ENCODE measurements around the gene MCM9.

Gene MCM9

DNA sequence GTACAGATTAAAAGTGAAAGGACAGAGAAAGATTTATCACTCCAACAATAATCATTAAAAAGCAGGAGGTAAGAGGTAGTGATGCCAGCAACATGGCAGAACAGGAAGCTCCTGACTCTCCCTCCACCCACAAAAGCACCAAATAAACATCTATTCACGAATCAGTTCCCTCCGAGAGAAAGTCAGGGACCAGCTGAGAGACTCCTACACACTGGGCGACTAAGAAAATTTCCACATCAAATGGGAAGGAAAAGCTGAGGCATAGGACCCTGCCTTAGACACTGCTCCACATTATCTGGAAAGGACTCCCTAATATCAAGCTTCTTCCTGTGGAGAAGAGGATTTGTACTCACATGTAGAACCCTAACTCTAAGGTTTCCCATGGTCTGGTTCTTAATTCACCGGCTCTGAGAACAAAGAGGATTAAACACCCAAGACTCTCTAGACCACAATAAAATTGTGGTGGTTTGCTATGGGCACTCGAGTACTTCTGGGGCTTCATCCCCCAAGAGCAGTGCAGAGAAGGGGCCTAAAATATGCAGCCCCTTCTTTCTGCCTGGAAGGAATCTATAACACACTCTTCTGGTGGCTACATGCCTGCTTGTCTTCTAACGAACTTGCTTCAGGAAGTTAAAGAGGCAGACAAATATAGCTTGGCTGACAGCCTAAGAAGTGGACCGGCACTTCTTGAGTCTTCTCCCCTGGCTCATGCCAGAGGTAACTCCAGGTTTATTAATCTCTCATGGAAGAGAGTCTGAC lies 70.4 kb downstream of the MCM9 start:
- DNase-seq (ENCODE audit: low read depth in 2 of 2), result no peak

DNA sequence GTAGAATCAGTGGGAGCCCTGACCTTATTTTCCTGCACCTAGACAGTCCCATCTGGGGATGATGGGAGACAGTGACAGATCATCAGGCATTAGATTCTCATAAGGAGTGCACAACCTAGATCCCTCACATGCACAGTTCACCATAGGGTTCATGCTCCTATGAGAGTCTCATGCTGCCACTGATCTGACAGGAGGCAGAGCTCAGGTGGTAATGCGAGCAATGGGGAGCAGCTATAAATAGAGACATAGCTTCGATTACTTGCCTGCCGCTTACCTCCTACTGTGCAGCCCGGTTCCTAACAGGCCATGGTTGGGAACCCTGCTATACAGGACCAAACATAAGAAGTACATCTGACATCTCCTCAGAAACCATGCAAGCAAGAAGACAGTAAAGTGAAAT lies 72.5 kb downstream of the MCM9 start:
- no peak for DNase-seq (ENCODE audit: low read depth in 2 of 2)

GRCh38 chr6:118860880-118861279 lies 74.1 kb downstream of the MCM9 start:
- DNase-seq (ENCODE audit: low read depth in 2 of 2), result no peak

- no peak for DNase-seq (ENCODE audit: low read depth in 2 of 2)
These were observed 74.6 kb downstream of the MCM9 start for GRCh38 chr6:118860363-118860762.

DNA sequence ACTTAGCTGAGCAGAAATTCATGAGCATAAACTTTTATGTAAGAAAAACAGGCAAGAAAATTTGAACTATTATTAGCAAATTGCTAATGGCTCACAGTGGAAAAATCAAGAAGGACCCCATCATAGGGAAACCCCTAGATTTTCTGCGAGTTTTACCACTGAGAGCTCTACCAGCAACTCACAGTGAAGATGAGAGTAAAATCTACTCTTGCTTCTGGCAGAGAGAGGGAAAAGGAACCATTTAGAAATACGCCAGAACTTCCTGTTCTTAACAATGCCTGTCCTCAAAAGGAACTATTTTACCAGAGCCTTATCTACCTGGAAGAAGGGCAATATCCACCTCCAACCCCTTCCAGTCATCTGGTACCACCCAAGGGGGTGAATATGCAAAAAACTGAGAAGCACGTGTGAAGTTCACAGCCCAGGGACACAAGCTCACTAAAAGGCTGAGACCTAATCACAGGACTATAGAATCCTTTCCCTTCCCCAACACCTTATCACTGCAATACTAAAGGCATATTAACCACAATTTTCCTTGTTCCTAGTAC lies 75.4 kb downstream of the MCM9 start:
- DNase-seq (ENCODE audit: low read depth in 2 of 2), result no peak

GRCh38 chr6:118856301-118856700 lies 78.7 kb downstream of the MCM9 start:
- DNase-seq (ENCODE audit: low read depth in 2 of 2), result no peak

- no peak for DNase-seq (ENCODE audit: low read depth in 2 of 2)
These were observed 81.6 kb downstream of the MCM9 start for GRCh38 chr6:118853408-118853807.

DNA sequence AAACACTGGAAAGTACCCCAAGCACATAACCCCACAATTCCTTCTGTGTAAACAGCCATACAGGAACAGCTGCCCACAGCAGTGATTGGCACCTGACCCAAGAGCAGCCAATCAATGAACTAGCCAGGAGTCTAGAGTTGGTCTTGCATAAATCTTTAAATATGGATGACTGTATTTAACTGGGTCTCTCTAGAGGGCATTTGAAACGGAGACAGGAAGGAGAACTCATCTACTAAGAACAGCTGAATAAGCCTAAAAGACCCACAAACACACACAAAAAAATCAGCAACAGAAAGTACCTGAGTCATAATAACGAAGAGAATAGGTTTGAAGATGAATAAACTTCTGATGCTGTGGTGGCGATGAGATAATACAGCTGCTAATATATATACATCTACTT lies 90.0 kb downstream of the MCM9 start:
- DNase-seq (ENCODE audit: low read depth in 2 of 2), result no peak

GRCh38 chr6:118843685-118844390 lies 91.1 kb downstream of the MCM9 start:
- DNase-seq (ENCODE audit: low read depth in 2 of 2), result no peak

- DNase-seq (ENCODE audit: low read depth in 2 of 2), result no peak
These were observed 104.3 kb downstream of the MCM9 start for GRCh38 chr6:118830691-118831090.

DNA sequence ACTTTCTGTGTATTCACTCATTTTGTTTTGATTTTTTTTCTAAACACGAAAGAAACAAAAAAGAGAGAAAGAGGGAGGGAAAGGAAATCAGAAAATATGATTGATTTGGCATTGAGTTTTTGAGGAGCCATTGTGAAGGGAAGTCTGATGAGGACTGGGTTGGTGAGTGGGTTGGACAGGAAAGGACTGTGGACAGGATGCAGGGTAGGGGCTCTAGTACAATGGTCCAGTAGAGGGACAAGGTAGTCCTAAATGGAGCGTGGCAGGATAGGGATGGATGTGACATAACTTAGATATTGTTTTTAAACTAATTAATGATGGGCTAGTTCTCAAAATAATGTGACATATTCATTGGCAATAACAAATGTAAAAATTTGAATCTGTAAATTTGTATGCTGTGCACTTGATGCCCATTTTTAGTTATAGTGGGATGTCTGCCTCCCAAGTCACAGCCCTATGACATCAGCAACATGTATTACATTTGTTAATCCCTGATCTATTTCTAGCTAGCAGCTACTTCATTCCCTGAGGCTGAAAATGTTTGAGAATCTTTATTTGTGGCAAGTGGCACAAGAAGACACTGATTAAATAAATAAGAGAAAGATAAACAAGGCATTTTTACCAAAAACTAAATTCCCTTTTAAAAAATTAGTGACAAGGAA lies 105.0 kb downstream of the MCM9 start:
- no peak for DNase-seq (ENCODE audit: low read depth in 2 of 2)

DNA sequence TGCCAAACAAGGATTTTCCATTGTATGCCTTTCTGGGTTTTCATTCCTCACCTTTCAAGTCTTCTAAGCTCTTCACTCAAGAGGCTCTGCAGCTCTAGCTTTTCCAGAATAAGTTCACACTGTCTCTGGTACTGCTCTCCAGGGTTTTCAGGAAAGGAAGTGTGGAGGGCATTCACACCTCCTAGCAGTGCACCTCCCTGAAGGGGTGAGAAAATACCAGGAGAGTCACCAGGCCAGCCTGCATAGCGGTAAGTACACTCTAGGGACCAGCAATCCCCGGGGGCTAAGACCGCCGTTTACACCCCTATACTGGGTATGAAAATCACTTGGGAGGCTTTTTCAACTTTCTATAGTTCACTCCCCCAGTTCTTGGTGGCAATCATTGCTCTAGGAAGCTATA lies 108.9 kb downstream of the MCM9 start:
- no peak for DNase-seq (ENCODE audit: low read depth in 2 of 2)

DNA sequence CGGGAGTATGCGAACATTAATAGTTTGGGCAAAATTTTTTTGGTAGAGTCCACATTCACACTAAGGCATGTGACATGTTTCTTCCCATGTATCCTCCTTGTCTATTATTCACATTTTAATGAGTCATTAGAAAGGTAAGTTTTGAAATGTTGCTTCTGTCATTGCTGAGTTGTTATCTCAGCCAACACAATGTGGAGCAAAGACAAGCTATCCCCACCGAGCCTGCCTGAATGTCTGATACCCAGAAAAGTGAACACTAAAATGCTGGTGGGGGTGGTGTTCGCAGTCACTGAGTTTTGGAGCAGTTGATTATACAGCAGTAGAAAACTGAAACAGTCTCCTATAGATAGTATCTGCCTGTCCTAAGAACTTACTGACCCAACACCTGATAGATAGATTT lies 109.3 kb downstream of the MCM9 start:
- no peak for DNase-seq (ENCODE audit: low read depth in 2 of 2)

GRCh38 chr6:118815495-118815894 lies 119.5 kb downstream of the MCM9 start:
- no peak for DNase-seq (ENCODE audit: low read depth in 2 of 2)

GRCh38 chr6:118813775-118814174 lies 121.2 kb downstream of the MCM9 start:
- DNase-seq (ENCODE audit: low read depth in 2 of 2), result no peak

DNA sequence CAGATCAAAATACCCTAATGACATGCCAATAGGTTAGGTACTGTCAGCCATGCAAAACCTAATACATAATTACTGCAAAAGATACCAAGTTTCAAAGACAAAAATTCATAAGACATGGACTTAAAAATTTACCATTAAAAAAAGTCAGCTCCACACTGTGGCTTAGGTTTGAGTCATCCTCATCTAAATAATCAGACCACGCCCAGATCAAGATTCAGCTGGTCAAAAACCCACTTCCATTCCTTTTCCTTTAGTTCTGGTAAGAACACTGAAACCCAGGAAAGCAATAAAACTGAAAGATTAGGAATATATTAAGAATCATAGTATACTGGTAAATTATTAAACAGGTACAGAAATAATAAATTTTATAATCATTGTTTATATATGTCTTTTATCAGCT lies 122.0 kb downstream of the MCM9 start:
- DNase-seq (ENCODE audit: low read depth in 2 of 2), result no peak

- peak in 1 of 2 donors; percentile 34 for DNase-seq (ENCODE audit: low read depth in 2 of 2)
These were observed 124.4 kb downstream of the MCM9 start for GRCh38 chr6:118810420-118811027.

GRCh38 chr6:118808793-118809638 lies 125.9 kb downstream of the MCM9 start:
- DNase-seq (ENCODE audit: low read depth in 2 of 2), result no peak

DNA sequence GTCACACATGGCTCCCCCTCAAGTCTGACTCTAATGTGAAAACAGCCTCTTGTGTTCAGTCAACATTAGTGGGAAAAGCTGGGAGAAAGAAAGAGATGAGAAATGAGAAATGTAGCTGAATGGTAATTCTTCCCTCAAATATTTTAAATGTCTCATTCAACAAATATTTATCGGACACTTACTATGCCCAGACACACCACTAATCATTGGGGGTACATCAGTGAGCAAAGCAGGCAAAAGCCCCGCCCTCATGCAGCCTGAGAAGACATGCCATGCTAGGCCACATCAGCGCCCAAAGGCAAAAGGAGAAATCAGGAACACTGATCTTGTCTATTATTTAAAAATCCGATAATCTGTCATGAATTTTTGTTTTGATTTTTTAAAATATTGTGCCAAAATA lies 130.9 kb downstream of the MCM9 start:
- no peak for DNase-seq (ENCODE audit: low read depth in 2 of 2)

- DNase-seq (ENCODE audit: low read depth in 2 of 2), result no peak
These were observed 133.7 kb downstream of the MCM9 start for GRCh38 chr6:118801257-118801656.

- DNase-seq (ENCODE audit: low read depth in 2 of 2), result peak; percentile 72 to 81
These were observed 134.4 kb downstream of the MCM9 start for GRCh38 chr6:118800394-118801071.

All from stimulated activated CD4-positive, alpha-beta T cell treated with anti-CD3 and anti-CD28 coated beads, Interleukin-15, amount 100 ng/mL, for 48 hours (primary cell).